GM12875 (cell line): ENCODE measurements around the gene CPXM2.

ENCODE experiments used
- H3K4me3 ChIP-seq: one replicate; pipeline ENCODE4 v1.5.1; 2011; ENCODE audit warnings: low read depth, low read length, control low read depth
- CTCF ChIP-seq: IDR thresholded peaks from 2 replicates; pipeline ENCODE4 v1.5.1; 2011; ENCODE audit warnings: low read depth, mild to moderate bottlenecking, control low read depth, inconsistent platforms, low read length, moderate library complexity, borderline replicate concordance; ENCODE audit not compliant: insufficient read depth

The CPXM2 gene

GRCh38 chr10:123755061-123755460 is 136.5 kb downstream of the CPXM2 start:
- no peak overlapping the region for H3K4me3 ChIP-seq
- TF ChIP-seq CTCF = no peak

GRCh38 chr10:123754123-123754522 is 137.5 kb downstream of the CPXM2 start:
- TF ChIP-seq CTCF = no peak
- no peak overlapping the region for H3K4me3 ChIP-seq

- no peak for TF ChIP-seq CTCF
- no peak overlapping the region for H3K4me3 ChIP-seq
These were observed 140.1 kb downstream of the CPXM2 start for GRCh38 chr10:123751342-123752134.

- H3K4me3 ChIP-seq = no peak overlapping the region
- no peak for TF ChIP-seq CTCF
These were observed 140.7 kb downstream of the CPXM2 start for GRCh38 chr10:123750901-123751300.

GRCh38 chr10:123748711-123749110 is 142.9 kb downstream of the CPXM2 start:
- H3K4me3 ChIP-seq = no peak overlapping the region
- no peak for TF ChIP-seq CTCF

- no peak overlapping the region for H3K4me3 ChIP-seq
- no peak for TF ChIP-seq CTCF
These were observed 144.2 kb downstream of the CPXM2 start for GRCh38 chr10:123747426-123747825.

- no peak for TF ChIP-seq CTCF
- no peak overlapping the region for H3K4me3 ChIP-seq
These were observed 144.7 kb downstream of the CPXM2 start for GRCh38 chr10:123746942-123747341.
